Mucosa of descending colon (tissue), 3 donors: ENCODE results near the gene EMP3. TPM values are rescaled to one million over a fixed set of nuclear protein-coding genes. Genes with fewer than 3 reads are reported as not detected.

Source experiments
- ATAC-seq: fragments of 200-7000 bp; cut with Tn5 transposase; one replicate; pipeline ENCODE4 v1.9.1; 2020; ENCODE audit warnings: mild to moderate bottlenecking, moderate library complexity
- DNase-seq, 3 donors: peaks; one replicate each; pipeline ENCODE4 v3.0.0-alpha.2; 2020
- H3K36me3 ChIP-seq: fragments of 200-600 bp; one replicate; pipeline ENCODE4 v1.8.0; 2021; ENCODE audit warnings: low read depth, mild to moderate bottlenecking
- H3K4me1 ChIP-seq: fragments of 200-600 bp; one replicate; pipeline ENCODE4 v1.8.0; 2021; ENCODE audit warnings: low read depth, mild to moderate bottlenecking
- H3K4me3 ChIP-seq: fragments of 200-600 bp; one replicate; pipeline ENCODE4 v1.8.0; 2021; ENCODE audit warnings: mild to moderate bottlenecking
- H3K9me3 ChIP-seq: fragments of 200-600 bp; one replicate; pipeline ENCODE4 v1.8.0; 2021; ENCODE audit warnings: mild to moderate bottlenecking
- CTCF ChIP-seq: fragments of 200-600 bp; IDR thresholded peaks from one replicate; pipeline ENCODE4 v1.8.0; 2022; ENCODE audit warnings: antibody characterized with exemption, mild to moderate bottlenecking
- intact Hi-C, 2 donors: fragments of 100-400 bp; cut with DNase I in 1 of 2; cut with micrococcal nuclease in 1 of 2; formaldehyde crosslinking; loops; one replicate each; pipeline versions ENCODE4 v1.11.0 to v1.11.1; 2022; cut with DNase I, micrococcal nuclease
- total RNA-seq, 3 donors: library from RNA; stranded (reverse); fragmentation: NEBNext Ultra II Directional in 2 of 3; extraction: Animal tissue kit (Norgen Biotek cat#: 25700) in 2 of 3; gene quantifications; one replicate each; pipeline versions ENCODE4 v1.2.1 to v1.2.4, GENCODE V29; 2021 to 2023
- donor health status: DM: no; HTN: no; CAD: no; lungs with moderate emphysema.
- donor health status: DM: no; HTN: no; CAD: no.
- donor health status: DM: no; HTN: yes; CAD: no.

Gene EMP3
- total RNA-seq, 3 donors from 2014 or later, result 10.3 to 109 (median 36.2) TPM

GRCh38 chr19:48318286-48318987 lies 6.9 kb upstream of the EMP3 start:
- ATAC-seq (no peak), DNase-seq (no peak)
- Histone ChIP-seq H3K4me1 (peaks cover 24% of the 10 kb centered on the region), H3K4me3 (no peak overlapping the region), H3K9me3 (no peaks in the 10 kb centered on the region), H3K36me3 (no peaks in the 10 kb centered on the region)
- intact Hi-C loops, result no loop called here
- TF ChIP-seq CTCF, result no peak

DNA sequence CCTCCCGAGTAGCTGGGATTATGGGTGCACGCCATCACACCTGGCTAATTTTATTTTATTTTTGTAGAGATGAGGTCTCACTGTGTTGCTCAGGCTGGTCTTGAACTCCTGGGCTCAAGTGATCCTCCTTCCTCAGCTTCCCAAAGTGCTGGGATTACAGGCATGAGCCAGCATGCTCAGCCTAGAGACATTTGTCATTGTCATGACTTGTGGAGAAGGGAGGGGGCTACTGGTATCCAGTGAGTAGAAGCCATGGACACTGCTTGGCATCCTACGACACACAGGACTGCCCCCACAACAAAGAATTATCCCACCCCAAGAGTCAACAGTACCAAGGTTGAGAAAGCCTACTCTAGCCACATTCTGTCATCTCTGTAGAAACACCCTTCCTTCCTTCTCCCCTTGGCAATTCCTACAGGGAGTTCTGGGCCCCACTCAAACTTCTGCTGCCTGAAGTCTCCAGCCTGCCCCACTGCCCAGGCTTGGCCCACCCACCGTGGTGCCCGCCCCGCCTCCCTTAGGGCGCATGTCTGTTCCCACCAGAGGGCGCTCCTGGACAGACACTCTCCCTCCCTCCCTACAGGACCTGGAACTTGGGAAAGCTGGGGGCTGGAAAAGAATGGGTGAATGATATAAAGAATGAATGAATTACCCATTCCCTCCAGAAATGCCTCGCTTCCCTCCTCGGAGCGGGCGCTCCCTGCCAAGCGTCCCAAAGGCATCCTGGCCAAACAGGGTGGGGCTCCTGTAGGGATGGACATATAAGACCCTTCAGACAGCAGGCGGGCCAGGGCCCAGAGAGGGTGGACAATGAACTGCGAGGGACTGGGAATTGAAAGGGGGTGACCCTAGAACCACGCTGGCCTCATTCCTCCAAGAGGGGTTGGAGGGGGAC lies 5.5 kb upstream of the EMP3 start:
- peak; percentile 76 for TF ChIP-seq CTCF
- ATAC-seq, result peak; percentile 42
- Histone ChIP-seq H3K4me1 (peaks cover 28% of the 10 kb centered on the region), H3K9me3 (no peaks in the 10 kb centered on the region), H3K4me3 (no peak overlapping the region), H3K36me3 (no peaks in the 10 kb centered on the region)
- intact Hi-C loops, result no loop called here
- DNase-seq, result peak; percentile 83 to 97 (median 90)

DNA sequence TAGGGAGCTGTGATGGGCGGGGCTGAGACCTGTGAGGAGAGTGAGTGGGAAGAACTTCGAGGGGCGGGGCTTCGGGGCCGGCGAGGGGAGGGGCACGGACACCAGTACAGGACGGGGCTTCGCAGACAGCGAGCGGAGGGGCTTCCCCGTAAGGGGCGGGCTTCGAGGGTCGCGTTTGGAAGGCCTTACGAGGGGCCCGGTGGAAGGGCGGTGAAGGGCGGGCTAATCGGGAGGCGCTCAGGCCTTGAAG lies 4.1 kb upstream of the EMP3 start:
- peak; percentile 90 for ATAC-seq
- TF ChIP-seq CTCF, result no peak

GRCh38 chr19:48321622-48322591 lies 3.4 kb upstream of the EMP3 start:
- peak; percentile 8 for TF ChIP-seq CTCF
- Histone ChIP-seq H3K36me3 (no peaks in the 10 kb centered on the region), H3K4me1 (peaks cover 40% of the 10 kb centered on the region), H3K9me3 (no peaks in the 10 kb centered on the region), H3K4me3 (peak overlapping the region; percentile 38)
- DNase-seq (peak; percentile 99 to 100 (median 100)), ATAC-seq (peak; percentile 90)
- intact Hi-C loops, result no loop called here

More for the DNA sequence above, 4.1 kb upstream of the EMP3 start:
- Histone ChIP-seq H3K4me1 (peaks cover 37% of the 10 kb centered on the region), H3K36me3 (no peaks in the 10 kb centered on the region), H3K4me3 (peak overlapping the region; percentile 38), H3K9me3 (no peaks in the 10 kb centered on the region)
- DNase-seq, result peak; percentile 99 to 100 (median 99)
- intact Hi-C loops, result no loop called here

GRCh38 chr19:48329167-48329891 lies 4.0 kb downstream of the EMP3 start:
- intact Hi-C loops, result no loop called here
- Histone ChIP-seq H3K4me1 (peaks cover 54% of the 10 kb centered on the region), H3K4me3 (no peak overlapping the region), H3K9me3 (no peaks in the 10 kb centered on the region), H3K36me3 (no peaks in the 10 kb centered on the region)
- ATAC-seq (no peak), DNase-seq (peak in 1 of 3 donors; percentile 51)
- no peak for TF ChIP-seq CTCF
